Brain pericyte (primary cell): ENCODE results near the gene TMEM63B.
"Not testable (repeated sequence)": the region's sequence is repeated elsewhere in the genome, so short reads cannot be mapped to it uniquely, and the experiment has no call there.

Experiments used
- DNase-seq: peaks from one replicate; pipeline ENCODE4 v3.0.0-alpha.2; 2012; ENCODE audit warnings: low read depth, low spot score

The TMEM63B gene

DNA sequence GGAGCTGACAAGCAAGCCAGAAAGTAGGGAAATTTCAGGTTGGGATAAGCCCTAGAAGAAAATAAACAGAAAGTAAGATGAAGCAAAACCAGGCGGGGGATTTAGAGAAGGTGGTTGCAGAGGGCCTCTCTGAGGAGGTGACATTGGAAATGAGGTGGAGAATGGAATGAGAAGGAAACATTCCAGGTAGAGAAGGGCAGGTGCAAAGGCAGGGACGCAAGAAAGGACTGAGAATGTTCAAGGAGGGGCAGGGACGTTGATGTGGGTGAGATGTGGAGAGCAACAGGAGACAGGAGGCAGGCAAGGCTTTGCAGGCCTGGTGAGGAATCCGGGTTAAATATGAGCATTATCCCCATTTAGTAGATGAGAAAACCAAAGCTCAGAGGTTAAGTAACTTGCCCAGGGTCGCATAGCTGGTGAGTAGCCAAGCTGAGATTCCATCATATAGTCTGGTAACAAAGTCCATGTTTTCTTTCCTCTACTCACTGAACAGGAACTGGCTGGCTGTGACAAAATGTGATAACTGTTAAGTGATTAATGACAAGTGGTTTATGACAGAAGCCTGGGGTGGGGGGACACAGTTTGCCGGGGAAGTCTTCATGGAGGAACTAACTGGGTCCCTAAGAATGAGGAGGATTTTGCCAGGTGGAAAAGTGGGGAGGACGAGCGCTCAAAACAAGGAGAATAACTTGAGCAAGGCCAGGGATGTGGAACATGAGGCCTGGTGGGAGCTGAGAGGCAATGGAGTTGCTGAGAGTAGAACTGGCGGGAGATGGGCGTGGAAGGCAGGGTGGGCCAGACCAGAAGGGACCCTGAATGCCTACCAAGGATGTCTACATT is 32.7 kb upstream of the TMEM63B start:
- no peak for DNase-seq

DNA sequence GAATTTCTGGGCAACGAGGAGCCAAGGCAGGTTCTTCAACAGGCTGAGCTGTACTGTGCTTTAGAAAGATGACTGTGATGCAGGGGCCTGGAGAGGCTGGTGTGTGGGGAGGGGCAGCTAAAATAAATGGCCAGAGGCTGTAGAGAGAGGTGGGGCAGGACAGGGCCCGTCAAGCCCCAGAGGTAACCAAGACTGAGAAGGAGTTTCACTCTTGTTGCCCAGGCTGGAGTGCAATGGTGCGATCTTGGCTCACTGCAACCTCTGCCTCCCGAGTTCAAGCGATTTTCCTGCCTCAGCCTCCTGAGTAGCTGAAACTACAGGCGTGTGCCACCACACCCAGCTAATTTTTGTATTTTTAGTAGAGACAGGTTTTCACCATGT is 32.1 kb upstream of the TMEM63B start:
- DNase-seq = not testable (repeated sequence)

DNA sequence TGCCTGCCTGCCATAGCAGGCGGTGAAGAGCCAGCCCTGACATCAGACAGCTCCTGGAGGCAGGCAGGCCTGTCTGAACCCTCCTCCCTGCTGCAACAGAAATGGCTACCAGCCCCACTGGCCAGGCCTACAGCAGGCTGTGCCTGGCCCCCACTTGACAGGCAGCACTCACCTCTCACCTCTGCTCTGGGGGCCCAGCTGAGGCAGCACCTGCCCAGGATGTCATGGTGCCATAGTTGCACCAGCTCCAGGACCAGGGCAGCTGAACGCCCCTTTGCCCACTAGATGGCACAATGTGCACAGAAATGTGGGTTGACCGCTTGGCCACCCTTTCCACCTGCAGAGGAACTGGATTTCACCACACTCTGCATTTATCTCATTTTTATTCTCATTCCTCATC is 30.7 kb upstream of the TMEM63B start:
- DNase-seq = peak; percentile 18

DNA sequence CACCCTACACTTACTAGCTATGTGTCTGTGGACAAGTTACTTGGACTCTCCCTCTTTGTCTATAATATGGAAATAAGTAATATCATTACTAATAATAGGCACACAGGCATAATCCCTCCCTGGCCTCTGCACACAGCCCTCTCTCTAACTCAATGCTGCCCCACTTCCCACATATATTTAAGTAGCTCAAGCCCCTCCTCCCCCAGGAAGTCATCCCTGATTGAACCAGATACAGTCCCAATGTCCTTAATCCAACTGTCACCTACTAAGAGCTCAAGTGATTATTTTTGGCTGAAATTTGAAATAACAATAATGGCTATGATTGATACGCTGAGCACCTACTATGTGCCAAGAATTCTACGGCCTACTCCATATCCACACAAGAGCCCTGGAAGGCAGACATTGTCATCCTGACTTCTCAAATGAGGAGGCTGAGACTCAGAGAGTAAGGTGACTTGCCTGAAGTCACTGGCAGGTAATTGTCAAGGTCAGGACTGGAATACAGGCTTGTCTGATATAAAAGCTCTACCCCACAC is 29.5 kb upstream of the TMEM63B start:
- DNase-seq = no peak

DNA sequence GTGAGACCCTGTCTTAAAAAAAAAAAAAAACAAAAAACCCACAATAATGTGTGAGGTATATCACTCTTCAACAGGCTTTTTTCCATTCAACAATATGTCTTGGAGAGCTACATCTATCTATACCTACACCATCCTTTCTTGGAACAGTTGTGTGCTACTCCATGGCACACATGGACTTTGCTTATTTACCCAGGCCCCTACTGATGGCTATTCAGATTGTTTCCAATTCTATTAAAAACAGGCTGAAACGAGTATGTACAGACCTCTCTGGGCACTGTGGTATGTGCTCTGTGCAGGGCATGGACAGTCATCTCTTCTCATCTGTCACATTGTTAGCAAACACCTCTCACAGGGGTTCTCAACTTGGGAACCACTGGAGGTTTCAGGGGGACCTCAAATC is 28.2 kb upstream of the TMEM63B start:
- no peak for DNase-seq

DNA sequence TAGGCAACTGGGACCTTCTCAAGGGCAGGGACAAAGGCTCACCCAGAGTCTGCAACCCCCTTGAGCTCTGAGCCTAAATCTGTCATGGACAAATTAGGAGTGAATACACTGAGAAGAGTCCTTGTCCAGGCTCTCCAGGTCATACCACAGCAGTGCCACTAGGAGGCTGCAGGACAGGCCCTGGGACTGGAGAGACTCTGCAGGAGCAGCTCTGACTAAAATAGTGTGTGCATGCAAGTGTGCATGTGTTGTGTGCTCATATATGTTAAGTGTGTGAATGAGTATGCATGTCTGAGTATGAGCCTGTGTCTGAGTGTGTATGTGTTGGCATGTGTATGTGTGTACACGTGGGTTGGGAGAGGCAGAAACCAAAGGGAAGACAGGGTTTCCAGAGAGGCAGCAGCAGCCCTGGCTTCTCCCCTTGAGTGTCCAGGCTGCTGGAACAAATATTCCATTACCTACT is 27.2 kb upstream of the TMEM63B start:
- no peak for DNase-seq

DNA sequence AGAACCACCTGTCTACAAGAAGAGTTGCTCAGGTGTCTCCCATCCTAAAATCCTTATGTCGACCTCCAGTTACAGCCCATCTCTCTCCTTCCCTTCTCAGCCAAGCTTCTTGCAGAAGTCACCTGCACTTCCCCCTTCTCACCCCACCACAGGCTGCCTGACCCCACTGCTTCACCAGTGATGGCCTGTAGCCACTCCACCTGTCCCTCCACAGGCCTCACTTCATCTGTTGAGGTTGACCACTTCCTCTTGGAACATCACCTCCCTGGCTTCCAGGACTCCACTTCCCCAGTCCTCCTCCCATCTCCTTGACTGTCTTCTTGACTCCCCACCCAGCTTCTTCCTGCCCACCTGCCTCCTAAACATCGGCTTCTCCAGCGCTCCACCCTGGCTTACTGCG is 25.5 kb upstream of the TMEM63B start:
- DNase-seq = no peak

DNA sequence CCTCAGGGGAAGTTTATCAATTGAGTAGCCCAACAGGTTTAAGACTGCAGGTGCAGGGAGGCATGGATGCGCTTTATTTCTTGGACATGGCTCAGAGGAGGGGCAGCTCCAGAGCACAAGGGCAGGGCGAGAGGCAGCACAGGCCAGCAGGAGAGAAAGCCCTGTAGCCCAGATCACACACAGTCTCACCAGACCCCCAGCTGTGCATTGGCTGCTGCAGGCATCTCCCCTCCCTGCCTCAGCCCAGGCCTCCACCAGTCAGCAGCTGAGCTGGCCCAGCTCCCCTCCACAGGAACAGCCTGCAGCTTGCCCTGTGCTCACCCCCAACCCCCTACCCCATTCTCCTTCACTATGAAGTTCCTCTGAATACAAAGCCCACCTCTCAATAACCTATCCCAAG is 24.8 kb upstream of the TMEM63B start:
- DNase-seq = no peak

DNA sequence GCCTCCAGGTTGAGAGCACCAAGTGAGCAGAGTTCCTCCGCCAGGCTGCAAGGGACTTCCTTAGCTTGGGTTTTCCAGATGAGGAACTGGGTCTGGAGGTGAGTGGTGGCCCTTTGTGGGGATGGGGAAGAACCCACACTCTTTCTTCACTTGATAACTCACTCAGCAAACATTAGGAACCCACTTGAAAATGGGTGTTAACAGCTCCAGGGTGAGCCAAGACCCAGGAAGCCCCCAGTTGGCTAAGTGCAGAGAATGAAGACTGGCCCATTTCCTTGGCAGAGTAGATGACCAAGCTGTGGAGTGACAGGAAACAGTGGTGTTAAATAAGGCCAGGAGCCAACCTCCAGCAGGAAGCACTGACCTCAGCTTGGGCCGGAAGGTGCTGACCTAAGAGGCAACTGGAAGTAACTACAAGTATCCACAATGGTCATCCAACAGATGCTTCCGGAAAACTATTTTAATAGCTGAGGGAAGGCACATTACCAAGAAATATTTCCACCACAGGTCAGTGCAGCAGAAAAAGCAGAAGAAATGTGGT is 22.8 kb upstream of the TMEM63B start:
- DNase-seq = no peak

DNA sequence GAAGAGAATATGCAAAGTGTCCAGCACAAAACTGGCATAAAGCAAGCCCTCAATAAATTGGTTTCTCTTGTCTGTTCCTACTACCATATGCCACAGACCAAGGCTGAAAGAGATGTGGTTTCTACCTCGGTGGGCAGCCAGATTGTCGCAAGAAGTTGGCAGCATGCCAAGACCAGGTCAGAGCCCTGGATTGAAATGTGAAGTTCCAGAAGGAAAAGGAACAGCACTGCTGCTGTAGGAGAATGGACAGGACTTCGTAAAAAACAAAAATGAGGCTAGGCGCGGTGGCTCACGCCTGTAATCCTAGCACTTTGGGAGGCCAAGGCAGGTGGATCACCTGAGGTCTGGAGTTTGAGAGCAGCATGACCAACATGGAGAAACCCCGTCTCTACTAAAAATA is 22.2 kb upstream of the TMEM63B start:
- no peak for DNase-seq

DNA sequence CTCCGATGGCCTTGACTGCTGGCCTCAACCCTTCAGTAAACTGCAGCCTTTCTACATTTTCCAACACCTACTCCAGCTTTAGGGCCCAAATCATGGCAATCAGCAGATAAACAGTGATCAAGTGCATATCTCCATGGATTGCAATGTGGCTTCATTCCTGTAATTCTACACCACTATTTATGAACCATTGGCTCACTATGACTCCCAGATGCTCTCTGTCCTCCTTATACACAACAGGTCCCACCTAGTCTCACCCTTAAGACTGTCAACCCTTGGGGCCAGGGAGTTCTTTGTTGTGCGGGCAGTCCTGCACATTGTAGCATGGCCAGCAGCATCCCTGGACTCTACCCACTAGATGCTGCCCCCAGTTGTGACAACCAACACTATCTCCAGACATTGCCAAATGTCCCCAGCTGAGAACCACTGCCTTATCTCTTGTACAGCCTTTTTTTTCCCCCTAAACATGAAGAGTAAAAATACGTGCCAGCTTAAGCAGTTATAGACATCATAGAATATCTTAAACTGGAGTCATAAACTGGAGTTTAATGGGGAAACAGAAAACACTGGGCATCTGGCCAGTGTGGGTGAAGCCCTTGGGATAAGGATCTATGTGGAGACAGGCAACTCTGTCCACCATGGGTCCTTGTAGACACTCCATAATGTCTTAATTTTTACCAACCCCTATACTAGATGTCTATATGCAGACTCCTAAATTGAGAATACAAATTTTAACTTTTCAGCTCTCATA is 21.2 kb upstream of the TMEM63B start:
- DNase-seq = no peak

DNA sequence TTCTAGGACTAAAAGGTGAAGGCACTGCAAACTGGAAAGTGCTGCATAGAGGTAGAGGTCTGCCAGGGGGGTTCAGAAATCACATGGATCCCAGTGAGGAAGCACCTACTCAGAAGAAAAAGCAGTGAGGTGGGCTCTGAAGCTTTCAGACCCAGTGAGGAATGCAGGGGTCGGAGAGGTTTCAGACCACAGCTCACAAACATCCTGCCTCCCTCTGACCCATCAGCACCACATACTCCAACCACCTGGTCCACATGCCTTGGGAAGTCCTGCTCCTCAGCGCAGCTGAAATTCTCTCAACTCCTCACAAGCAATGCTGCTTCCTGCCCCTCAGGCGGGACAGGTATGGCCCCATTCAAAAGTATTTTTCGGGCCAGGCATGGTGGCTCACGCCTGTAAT is 20.3 kb upstream of the TMEM63B start:
- DNase-seq = no peak

DNA sequence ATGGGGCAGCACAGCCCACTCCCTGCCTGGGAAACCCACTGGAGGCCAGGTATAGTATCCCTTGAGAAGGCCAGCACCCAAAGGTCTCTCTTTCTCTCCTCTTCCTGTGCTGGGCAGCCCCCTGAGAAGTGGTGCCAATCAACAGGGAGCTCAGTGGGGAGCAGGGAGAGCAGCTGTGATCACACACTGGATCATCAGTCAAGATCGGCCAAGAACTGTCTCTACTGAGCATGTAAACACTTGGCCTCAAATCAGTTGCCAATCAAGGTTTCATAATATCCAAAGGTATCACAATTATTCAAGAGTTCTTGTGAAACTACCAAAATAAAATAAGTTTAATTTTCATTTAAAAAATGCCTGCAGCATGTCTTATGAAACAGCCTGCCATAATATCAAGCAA is 18.9 kb upstream of the TMEM63B start:
- no peak for DNase-seq

DNA sequence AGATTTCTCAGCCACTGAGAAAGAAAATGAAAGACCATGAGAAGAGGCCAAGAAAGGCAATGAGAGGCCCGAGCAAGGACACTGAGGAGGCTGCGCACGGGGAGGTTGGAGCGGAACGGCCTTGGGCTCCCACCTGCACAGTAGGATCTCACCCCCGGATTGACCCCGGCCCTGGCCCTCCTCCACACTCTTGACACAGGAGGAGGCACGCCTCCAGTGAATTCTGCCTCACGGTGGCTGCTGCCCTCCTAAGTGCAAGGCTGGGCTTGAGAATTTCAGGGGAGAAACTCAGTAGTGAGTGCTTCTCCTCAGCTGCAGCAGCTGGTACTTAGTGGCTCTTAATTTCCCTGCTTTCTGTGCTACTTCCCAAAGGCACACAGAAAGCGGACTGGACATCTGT is 18.1 kb upstream of the TMEM63B start:
- DNase-seq = no peak

DNA sequence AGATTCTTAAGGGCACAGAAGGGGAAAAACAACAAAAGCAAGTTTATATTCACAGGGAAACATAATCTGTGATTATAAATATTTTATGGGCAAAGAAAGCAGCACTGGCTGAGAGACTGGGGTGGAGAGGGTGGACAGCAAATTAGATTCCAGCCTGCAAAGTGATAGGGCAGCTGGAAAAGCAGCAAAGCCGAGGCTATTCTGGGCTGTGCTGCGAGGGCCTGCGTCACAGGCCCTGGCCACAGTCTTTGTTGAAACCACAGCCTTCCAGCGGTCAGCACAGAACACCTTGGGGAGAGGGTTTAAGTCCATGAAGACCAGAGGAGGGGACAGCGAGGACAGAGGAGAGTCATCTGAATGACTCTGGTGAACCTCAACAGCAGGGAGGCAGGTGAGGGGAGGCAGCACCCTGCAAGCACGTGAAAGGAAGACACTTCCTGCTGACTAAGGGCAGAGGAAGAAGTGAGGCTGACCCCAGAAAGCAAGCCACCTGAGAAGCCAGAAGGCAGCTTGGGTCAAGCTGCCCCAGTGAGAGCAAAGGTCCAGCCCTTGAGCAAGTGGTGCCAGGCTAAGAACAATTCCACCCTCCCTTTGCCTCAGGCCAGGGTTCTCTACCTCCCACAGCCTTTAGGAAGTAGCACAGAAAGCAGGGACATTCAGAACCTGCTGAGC is 17.2 kb upstream of the TMEM63B start:
- no peak for DNase-seq

DNA sequence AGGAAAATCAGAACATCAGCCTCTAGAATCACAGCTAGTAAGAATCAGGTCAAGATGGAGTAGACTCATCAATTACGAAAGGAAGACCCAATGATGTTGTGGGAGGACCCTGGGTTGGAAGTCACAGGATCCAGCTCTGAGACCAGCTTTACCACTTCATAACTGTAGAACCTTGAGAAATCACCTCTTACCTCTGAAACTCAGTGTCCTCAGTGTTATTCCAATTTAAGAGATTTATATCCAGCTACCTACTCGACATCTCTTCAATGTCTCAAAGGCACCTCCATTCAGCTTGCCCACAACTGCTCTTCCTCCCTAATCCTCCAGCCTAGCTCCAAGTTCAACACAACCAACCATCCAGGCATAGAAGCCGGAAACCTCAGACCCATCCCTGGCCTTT is 16.4 kb upstream of the TMEM63B start:
- DNase-seq = no peak

DNA sequence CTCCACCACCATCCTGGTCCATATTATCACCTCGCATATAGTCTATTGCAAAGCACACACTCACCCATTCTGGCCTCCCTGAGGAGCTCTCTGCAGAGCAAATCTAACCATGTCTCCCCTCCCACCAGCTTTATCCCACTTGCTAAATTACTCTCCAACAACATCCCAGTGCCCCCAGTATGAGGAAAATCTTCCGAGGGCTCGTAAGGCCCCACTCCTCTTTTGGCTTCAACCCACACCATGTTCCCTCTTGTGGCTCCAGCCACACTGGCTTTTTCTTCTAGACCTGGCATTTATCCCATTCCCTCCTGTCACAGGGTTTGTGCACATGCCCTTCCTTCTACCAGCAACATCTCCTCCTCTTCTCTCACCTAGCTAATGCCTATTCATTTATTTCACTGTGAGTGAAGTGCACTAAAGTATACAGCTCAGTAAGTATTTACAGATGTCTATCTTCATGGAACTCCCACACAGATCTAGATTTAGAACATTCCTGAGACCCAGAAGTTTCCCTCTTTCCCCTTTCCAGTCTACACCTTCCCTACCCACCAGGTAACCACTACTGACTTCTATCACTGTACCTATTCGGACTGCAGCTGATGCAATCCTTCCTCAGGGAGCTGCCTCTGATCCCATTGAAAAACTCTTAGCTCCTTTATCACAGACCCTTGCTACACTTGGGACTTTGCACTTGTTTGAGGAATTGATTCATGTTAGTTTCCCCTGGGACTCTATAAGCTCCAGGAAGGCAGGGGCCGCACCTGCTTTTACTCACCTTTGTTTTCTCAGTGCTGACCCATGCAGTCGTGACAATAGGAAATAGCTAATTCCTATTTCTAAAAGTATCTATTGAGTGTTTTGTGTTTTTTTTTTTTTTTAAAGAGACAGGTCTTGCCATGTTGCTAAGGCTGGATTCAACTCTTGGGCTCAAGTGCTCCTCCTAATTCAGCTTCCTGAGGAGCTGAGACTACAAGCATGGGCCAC is 15.6 kb upstream of the TMEM63B start:
- DNase-seq = no peak

DNA sequence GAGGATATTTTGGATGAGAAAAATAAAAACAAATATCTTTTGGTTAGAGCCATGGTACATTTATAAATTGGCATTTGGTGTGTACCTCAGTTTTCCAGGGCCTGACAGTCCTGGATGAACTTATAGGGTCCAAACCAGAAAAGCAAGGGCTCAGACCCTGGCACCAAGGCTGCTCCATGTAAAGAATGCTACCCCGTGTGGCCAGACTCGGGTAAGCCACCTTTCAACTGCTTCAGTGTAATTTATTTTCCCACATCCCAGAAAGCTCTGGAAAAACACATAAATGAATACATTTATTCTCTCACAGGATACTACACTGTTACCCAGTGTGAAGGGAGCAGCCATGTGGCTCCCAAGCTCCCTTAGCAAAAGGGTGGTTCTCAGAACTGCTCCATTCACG is 13.9 kb upstream of the TMEM63B start:
- no peak for DNase-seq

DNA sequence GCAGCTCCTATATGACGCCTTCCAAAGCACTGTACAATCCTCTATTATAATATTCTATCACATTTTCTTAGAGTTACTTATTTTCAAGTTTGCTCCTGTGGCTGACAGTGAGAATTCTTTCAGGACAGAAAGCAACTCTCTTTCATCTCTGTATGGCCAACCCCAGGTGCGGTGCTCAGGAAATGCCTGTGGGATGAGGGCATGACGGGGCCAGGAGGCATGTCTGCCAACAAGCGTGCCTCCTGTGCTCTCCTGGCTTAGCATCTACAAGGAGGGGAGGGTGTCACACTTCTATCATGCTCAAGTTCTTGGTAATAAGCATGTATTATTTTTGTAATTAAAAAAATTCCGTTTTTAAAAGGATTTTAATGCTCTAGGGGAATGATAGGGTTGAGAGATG is 11.5 kb upstream of the TMEM63B start:
- DNase-seq = no peak

DNA sequence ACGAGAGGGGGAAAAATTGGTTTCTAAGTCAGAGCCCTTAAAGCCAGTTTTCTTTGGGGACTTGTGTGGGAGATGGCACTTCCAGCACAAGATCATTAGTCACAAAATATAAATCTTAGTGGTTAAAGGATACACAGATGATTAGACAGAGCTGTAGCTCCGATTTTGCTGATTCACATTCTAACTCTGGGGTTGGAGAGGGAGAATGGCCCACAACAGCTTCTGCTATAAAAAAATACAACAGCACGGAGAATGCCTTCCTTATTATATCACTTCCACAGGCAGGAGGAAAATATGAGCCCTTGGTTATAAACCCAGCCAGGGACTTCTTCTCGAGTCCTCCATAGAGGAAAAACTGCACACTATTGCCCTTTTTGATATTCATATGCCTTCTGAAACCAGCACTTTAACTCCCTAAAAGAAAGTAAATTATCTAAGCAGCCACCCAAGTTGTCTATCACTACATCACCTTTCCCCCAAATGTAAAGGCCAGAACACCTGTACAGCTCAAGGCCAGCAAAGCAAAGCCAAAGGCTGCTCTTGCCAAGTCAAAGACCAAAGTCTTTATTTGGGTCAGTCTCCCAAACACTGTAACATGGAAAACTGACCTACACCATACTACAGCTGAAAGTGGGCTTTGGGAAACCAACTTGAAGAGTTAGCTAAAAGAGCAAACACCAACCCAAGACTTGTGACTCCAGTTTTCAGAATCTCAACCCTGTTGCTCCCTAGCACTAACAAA is 10.5 kb upstream of the TMEM63B start:
- no peak for DNase-seq
